Liver (tissue), 3 donors: ENCODE results near the gene SLC35B4.

ENCODE experiments used
- ATF3 ChIP-seq: IDR thresholded peaks from 2 replicates; pipeline ENCODE4 v1.6.1; 2016; ENCODE audit warnings: antibody characterized with exemption
- CTCF ChIP-seq: fragments of 150-350 bp; IDR thresholded peaks from 2 replicates; pipeline ENCODE4 v1.5.1; 2017; ENCODE audit warnings: improper control_type of control experiment, low read depth, low read length; ENCODE audit not compliant: missing input control
- FOXA2 ChIP-seq: IDR thresholded peaks from 2 replicates; pipeline ENCODE4 v1.6.1; 2016; ENCODE audit warnings: antibody characterized with exemption
- MAX ChIP-seq: IDR thresholded peaks from 2 replicates; pipeline ENCODE4 v1.6.1; 2016; ENCODE audit warnings: antibody characterized with exemption
- RAD21 ChIP-seq, 2 donors: IDR thresholded peaks; 2 replicates each; pipeline ENCODE4 v1.6.1; 2016; ENCODE audit warnings: antibody characterized with exemption in 2 of 2, mild to moderate bottlenecking in 2 of 2
- REST ChIP-seq: IDR thresholded peaks from 2 replicates; pipeline ENCODE4 v1.6.1; 2016; ENCODE audit warnings: antibody characterized with exemption, mild to moderate bottlenecking
- RXRA ChIP-seq, 2 donors: IDR thresholded peaks; 2 replicates each; pipeline ENCODE4 v1.6.1; 2017 to 2018; ENCODE audit warnings: antibody characterized with exemption in 2 of 2, mild to moderate bottlenecking in 1 of 2
- TAF1 ChIP-seq: conservative IDR thresholded peaks from 2 replicates; pipeline ENCODE4 v1.6.1; 2016; ENCODE audit warnings: antibody characterized with exemption, mild to moderate bottlenecking
- YY1 ChIP-seq: IDR thresholded peaks from 2 replicates; pipeline ENCODE4 v1.6.1; 2016; ENCODE audit warnings: antibody characterized with exemption, mild to moderate bottlenecking
- ZBTB33 ChIP-seq: IDR thresholded peaks from 2 replicates; pipeline ENCODE4 v1.6.1; 2016; ENCODE audit warnings: antibody characterized with exemption
- donor health status: healthy.
- donor health status: healthy.

- no peak for TF ChIP-seq REST
- TF ChIP-seq CTCF, result no peak
- TF ChIP-seq TAF1, result no peak
- TF ChIP-seq YY1, result no peak
- TF ChIP-seq ATF3, result no peak
- no peak for TF ChIP-seq ZBTB33
- TF ChIP-seq RAD21 (IDR thresholded peaks at IDR 0.05), result no peak
- TF ChIP-seq MAX, result no peak
- TF ChIP-seq RXRA (IDR thresholded peaks at IDR 0.05), result no peak
- no peak for TF ChIP-seq FOXA2
Measured at GRCh38 chr7:134332892-134333291, 16.2 kb upstream of the SLC35B4 start.
